Cardiac muscle cell (in vitro differentiated cells and primary cell): Measurements from ENCODE around the gene KCNJ10. TPM values are rescaled to one million over a fixed set of nuclear protein-coding genes. Genes with fewer than 3 reads are reported as not detected.

Experiments used
- DNase-seq, 2 donors: peaks; one replicate each; pipeline versions ENCODE4 v3.0.0 to v3.0.0-alpha.2; 2010 to 2017; ENCODE audit warnings: low read depth in 1 of 2, low spot score in 1 of 2
- H3K27ac ChIP-seq: fragments of 200-600 bp; sonication (generic); 2 replicates; pipeline ENCODE4 v1.5.1; 2016
- H3K27me3 ChIP-seq: fragments of 200-600 bp; sonication (generic); 2 replicates; pipeline ENCODE4 v1.6.0; 2016; ENCODE audit warnings: control low read depth
- H3K36me3 ChIP-seq: fragments of 200-600 bp; sonication (generic); 2 replicates; pipeline ENCODE4 v1.5.1; 2016; ENCODE audit warnings: control low read depth
- H3K4me1 ChIP-seq: fragments of 200-600 bp; sonication (generic); 2 replicates; pipeline ENCODE4 v1.8.1; 2017; ENCODE audit warnings: low read depth, mild to moderate bottlenecking, mixed run types
- H3K4me3 ChIP-seq: fragments of 200-600 bp; sonication (generic); 2 replicates; pipeline ENCODE4 v1.5.1; 2016; ENCODE audit warnings: mild to moderate bottlenecking
- H3K9me3 ChIP-seq: fragments of 200-600 bp; sonication (generic); 2 replicates; pipeline ENCODE4 v1.5.1; 2017; ENCODE audit warnings: low read depth, mild to moderate bottlenecking, control low read depth
- CTCF ChIP-seq: IDR thresholded peaks from 2 replicates; pipeline ENCODE4 v1.5.1; 2012; ENCODE audit warnings: low read depth, mild to moderate bottlenecking, low read length
- polyA plus RNA-seq: library from polyadenylated mRNA; unstranded; fragments of >200 nt; fragmentation: Nextera tagmentation; extraction: Ambion mirVana; gene quantifications from 2 replicates; pipeline ENCODE4 v1.2.1, GENCODE V29; 2016
- total RNA-seq: library from RNA; depleted of rRNA; stranded (reverse); fragments of >200 nt; gene quantifications from 2 replicates; pipeline ENCODE4 v1.2.3, GENCODE V29; 2016

Gene KCNJ10
- total and polyA plus RNA-seq, 2 experiments from 2014 or later = 0.35 to 0.42 TPM

GRCh38 chr1:160046494-160047110 lies 23.4 kb downstream of the KCNJ10 start:
- H3K4me1 ChIP-seq = peaks cover 3% of the 10 kb centered on the region
- DNase-seq = peak; percentile 49 to 62
- no peak overlapping the region for H3K27ac ChIP-seq
- peaks cover 5% of the 10 kb centered on the region for H3K27me3 ChIP-seq
- H3K4me3 ChIP-seq = no peak overlapping the region
- H3K36me3 ChIP-seq = no peaks in the 10 kb centered on the region
- no peaks in the 10 kb centered on the region for H3K9me3 ChIP-seq
- TF ChIP-seq CTCF = peak; percentile 65

DNA sequence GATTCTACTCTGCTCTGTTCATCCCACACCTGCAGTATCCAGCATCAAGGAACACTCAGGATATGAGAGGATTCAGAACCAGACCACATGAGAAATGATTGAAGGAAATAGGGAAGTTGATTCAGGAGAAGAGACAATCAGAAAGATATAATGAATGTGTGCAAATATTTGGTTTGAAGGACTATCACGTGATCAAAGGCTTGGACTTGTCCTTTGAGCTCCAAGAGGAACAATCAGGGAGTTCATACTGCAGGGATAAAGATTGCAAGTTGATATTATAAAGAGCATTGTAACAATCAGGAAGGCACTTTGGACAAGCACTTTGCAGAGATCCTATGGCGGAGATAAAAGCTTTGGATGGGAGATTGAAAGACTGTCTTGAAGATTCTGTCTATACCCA lies 24.3 kb downstream of the KCNJ10 start:
- Histone ChIP-seq H3K4me3 (no peak overlapping the region), H3K27me3 (peaks cover 5% of the 10 kb centered on the region), H3K9me3 (no peaks in the 10 kb centered on the region), H3K27ac (no peak overlapping the region), H3K4me1 (peaks cover 3% of the 10 kb centered on the region), H3K36me3 (no peaks in the 10 kb centered on the region)
- TF ChIP-seq CTCF = no peak
- no peak for DNase-seq

DNA sequence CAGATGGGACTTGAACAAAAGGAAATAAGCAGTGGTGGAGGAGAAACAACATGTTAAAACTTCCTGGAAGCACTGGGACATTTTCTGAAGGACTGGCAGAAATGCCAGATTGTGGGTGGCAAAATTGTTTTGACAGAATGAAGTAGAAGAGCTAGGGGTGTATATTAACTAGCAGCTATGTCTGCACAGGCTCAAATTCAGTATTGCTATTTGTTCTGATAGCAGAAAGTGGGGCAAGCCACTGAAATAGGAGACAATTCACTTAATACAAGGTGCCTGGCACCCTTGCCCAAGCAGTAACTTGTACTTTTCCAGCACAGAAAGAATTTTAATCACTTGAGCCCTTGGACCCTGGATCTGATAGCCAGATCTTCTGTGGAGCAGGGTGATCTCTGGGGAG lies 26.4 kb downstream of the KCNJ10 start:
- H3K4me1 ChIP-seq = peaks cover 3% of the 10 kb centered on the region
- no peak for DNase-seq
- no peak for TF ChIP-seq CTCF
- no peaks in the 10 kb centered on the region for H3K36me3 ChIP-seq
- no peaks in the 10 kb centered on the region for H3K9me3 ChIP-seq
- no peak overlapping the region for H3K4me3 ChIP-seq
- peaks cover 5% of the 10 kb centered on the region for H3K27me3 ChIP-seq
- no peak overlapping the region for H3K27ac ChIP-seq

GRCh38 chr1:160040476-160040875 lies 29.5 kb downstream of the KCNJ10 start:
- no peaks in the 10 kb centered on the region for H3K4me1 ChIP-seq
- H3K27ac ChIP-seq = no peak overlapping the region
- no peak for DNase-seq
- H3K36me3 ChIP-seq = no peaks in the 10 kb centered on the region
- no peaks in the 10 kb centered on the region for H3K9me3 ChIP-seq
- H3K27me3 ChIP-seq = peaks cover 12% of the 10 kb centered on the region
- H3K4me3 ChIP-seq = no peak overlapping the region
- TF ChIP-seq CTCF = no peak

- Histone ChIP-seq H3K4me3 (peak overlapping the region; percentile 84), H3K27ac (peak overlapping the region; percentile 68), H3K4me1 (peaks cover 11% of the 10 kb centered on the region), H3K27me3 (peaks cover 31% of the 10 kb centered on the region), H3K36me3 (no peaks in the 10 kb centered on the region), H3K9me3 (no peaks in the 10 kb centered on the region)
- TF ChIP-seq CTCF = no peak
- DNase-seq = no peak
Measured at GRCh38 chr1:160032165-160032820, 37.7 kb downstream of the KCNJ10 start.
